Gastrocnemius medialis (tissue), 4 donors: Measurements from ENCODE around the gene RPL27A.

ENCODE experiments used
- CTCF ChIP-seq, 5 experiments: fragments of 450-650 bp in 3 of 5; fragments of 200-600 bp in 2 of 5; sonication (generic) in 2 of 5; IDR thresholded peaks in 4 of 5; conservative IDR thresholded peaks in 1 of 5; 1 replicate in 4 of 5; 2 replicates in 1 of 5; pipeline ENCODE4 v1.5.1; 2016 to 2019; ENCODE audit warnings: antibody characterized with exemption in 5 of 5, mild to moderate bottlenecking in 3 of 5, moderate library complexity in 3 of 5
- POLR2A ChIP-seq, 2 donors: fragments of 450-650 bp; IDR thresholded peaks; one replicate each; pipeline ENCODE4 v1.6.1; 2017; ENCODE audit warnings: antibody characterized with exemption in 2 of 2, mild to moderate bottlenecking in 2 of 2, moderate library complexity in 2 of 2

- no peak for TF ChIP-seq CTCF (IDR thresholded peaks at IDR 0.05 in 4 of 5, conservative IDR thresholded peaks at IDR 0.05 in 1 of 5)
- no peak for TF ChIP-seq POLR2A (IDR thresholded peaks at IDR 0.05)
Observed at GRCh38 chr11:8681837-8682302, 722 bp upstream of the RPL27A start.
